ENCODE results near the gene PAWR.

DNA sequence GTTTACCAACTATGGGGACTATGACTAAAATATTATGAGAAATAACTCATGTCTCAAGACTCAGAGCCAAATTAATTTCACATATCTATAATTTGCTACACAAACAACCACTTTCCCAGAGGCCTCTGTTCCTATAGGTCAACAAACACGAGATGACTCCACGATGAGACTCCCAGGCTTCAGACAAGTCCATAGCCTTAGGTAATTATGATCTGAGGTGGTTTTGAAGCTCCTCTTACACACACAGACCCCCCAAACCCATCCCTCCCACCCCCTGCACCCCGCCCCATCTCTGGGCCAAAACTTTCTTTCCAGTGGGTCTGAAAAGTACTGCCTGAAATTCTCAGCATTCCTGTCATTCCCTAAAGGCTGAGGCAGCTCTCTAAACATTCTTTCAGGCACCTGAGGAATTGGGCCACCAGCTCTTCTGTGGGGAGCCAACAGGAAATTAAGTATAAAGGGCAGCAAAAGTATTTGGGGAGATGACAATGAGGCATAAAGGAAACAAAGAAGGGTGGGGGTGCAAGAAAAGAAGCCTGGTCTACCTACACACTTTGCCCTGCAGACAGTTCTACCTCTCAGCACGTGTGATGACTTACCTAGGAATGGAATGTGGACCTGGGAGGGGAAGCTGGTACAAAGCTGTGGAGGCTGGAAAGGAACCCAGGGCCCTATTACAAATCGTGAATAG lies 143.6 kb downstream of the PAWR start:
- TF ChIP-seq, protein P1, sequence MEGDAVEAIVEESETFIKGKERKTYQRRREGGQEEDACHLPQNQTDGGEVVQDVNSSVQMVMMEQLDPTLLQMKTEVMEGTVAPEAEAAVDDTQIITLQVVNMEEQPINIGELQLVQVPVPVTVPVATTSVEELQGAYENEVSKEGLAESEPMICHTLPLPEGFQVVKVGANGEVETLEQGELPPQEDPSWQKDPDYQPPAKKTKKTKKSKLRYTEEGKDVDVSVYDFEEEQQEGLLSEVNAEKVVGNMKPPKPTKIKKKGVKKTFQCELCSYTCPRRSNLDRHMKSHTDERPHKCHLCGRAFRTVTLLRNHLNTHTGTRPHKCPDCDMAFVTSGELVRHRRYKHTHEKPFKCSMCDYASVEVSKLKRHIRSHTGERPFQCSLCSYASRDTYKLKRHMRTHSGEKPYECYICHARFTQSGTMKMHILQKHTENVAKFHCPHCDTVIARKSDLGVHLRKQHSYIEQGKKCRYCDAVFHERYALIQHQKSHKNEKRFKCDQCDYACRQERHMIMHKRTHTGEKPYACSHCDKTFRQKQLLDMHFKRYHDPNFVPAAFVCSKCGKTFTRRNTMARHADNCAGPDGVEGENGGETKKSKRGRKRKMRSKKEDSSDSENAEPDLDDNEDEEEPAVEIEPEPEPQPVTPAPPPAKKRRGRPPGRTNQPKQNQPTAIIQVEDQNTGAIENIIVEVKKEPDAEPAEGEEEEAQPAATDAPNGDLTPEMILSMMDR (IDR thresholded peaks at IDR 0.05), result no peak
- TF ChIP-seq POLR2A (IDR thresholded peaks at IDR 0.05), result no peak

Data from Peyer's patch (tissue), 4 donors.